Small intestine (tissue), 7 donors: Measurements from ENCODE around the gene KBTBD12. TPM values are rescaled to one million over a fixed set of nuclear protein-coding genes. Genes with fewer than 3 reads are reported as not detected.
A peak's percentile ranks its signal among the peaks of the same experiment; 100 is the strongest.

ENCODE experiments used
- DNase-seq, 2 donors: peaks; one replicate each; pipeline versions ENCODE4 v3.0.0 to v3.0.0-alpha.2; 2013
- FAIRE-seq: peaks from 2 replicates; lab custom pipeline; 2012; peaks lifted over from hg19 to GRCh38; lab: Jason Lieb, UNC
- H3K27ac ChIP-seq, 3 donors: one replicate each; pipeline ENCODE4 v1.5.1; 2013; ENCODE audit warnings: low read length in 2 of 3, mild to moderate bottlenecking in 2 of 3, control low read depth in 1 of 3, inconsistent platforms in 1 of 3, low read depth in 1 of 3, moderate library complexity in 1 of 3
- H3K27me3 ChIP-seq, 3 donors: one replicate each; pipeline ENCODE4 v1.6.1; 2013; ENCODE audit warnings: low read length in 3 of 3, inconsistent platforms in 1 of 3; ENCODE audit not compliant: control insufficient read depth in 3 of 3, insufficient read depth in 3 of 3
- H3K36me3 ChIP-seq, 3 donors: one replicate each; pipeline ENCODE4 v1.6.1; 2013; ENCODE audit warnings: low read length in 3 of 3, inconsistent platforms in 1 of 3, low read depth in 1 of 3, mild to moderate bottlenecking in 1 of 3, moderate library complexity in 1 of 3; ENCODE audit not compliant: control insufficient read depth in 3 of 3, insufficient read depth in 2 of 3
- H3K4me1 ChIP-seq, 3 donors: one replicate each; pipeline ENCODE4 v1.6.1; 2013; ENCODE audit warnings: low read length in 2 of 3, inconsistent platforms in 1 of 3, low read depth in 1 of 3, mild to moderate bottlenecking in 1 of 3, moderate library complexity in 1 of 3; ENCODE audit not compliant: control insufficient read depth in 3 of 3, insufficient read depth in 2 of 3
- H3K4me3 ChIP-seq, 3 donors: one replicate each; pipeline ENCODE4 v1.5.1; 2013; ENCODE audit warnings: low read length in 3 of 3, control low read depth in 1 of 3, inconsistent platforms in 1 of 3, low read depth in 1 of 3, mild to moderate bottlenecking in 1 of 3, moderate library complexity in 1 of 3
- H3K9me3 ChIP-seq, 2 donors: one replicate each; pipeline ENCODE4 v1.6.1; 2013; ENCODE audit warnings: low read depth in 1 of 2, low read length in 1 of 2; ENCODE audit not compliant: control insufficient read depth in 2 of 2, insufficient read depth in 1 of 2
- WGBS, 3 donors: extraction: QIAGEN DNeasy Blood & Tissue Kit; methylation state at CpG; one replicate each; pipeline ENCODE4 v1.1.7; 2013; 5-methylcytosine and 5-hydroxymethylcytosine counted together
- polyA plus RNA-seq, 4 donors: library from polyadenylated mRNA; stranded (reverse) in 3 of 4; unstranded in 1 of 4; fragments of 200-250 nt in 3 of 4; fragments of 120-200 nt in 1 of 4; gene quantifications; one replicate each; pipeline versions ENCODE4 v1.2.1 to v1.2.3, GENCODE V29; 2013
- donor health status: healthy with polysubstance abuse.
- donor health status: control.
- donor health status: control.
- donor health status: Bipolar disorder and iron deficiency.
- donor health status: healthy.

The KBTBD12 gene
- polyA plus RNA-seq, 4 donors = 0.30 to 3.6 (median 1.2) TPM

- 42 to 65% (median 57%) methylated on average over 3 of the region's 3 CpGs for WGBS, 3 donors
- Histone ChIP-seq H3K9me3 (no peaks in the 10 kb centered on the region), H3K4me3 (no peak overlapping the region), H3K27me3 (no peaks in the 10 kb centered on the region), H3K36me3 (no peaks in the 10 kb centered on the region), H3K27ac (no peak overlapping the region), H3K4me1 (peaks cover 0 to 17% (median 0%) of the 10 kb centered on the region in 3 donors)
- FAIRE-seq = no peak
- peak in 1 of 2 donors; percentile 64 for DNase-seq
These were observed 33.2 kb downstream of the KBTBD12 start for GRCh38 chr3:127948211-127948610.

- Histone ChIP-seq H3K36me3 (no peaks in the 10 kb centered on the region), H3K9me3 (no peaks in the 10 kb centered on the region), H3K4me3 (no peak overlapping the region), H3K27ac (no peak overlapping the region), H3K27me3 (no peaks in the 10 kb centered on the region), H3K4me1 (peaks cover 0 to 24% (median 0%) of the 10 kb centered on the region in 3 donors)
- FAIRE-seq (no peak), DNase-seq (no peak)
- WGBS, 3 donors = 91 to 96% (median 95%) methylated on average over 2 of the region's 2 CpGs
These were observed 34.5 kb downstream of the KBTBD12 start for GRCh38 chr3:127949446-127950055.

DNA sequence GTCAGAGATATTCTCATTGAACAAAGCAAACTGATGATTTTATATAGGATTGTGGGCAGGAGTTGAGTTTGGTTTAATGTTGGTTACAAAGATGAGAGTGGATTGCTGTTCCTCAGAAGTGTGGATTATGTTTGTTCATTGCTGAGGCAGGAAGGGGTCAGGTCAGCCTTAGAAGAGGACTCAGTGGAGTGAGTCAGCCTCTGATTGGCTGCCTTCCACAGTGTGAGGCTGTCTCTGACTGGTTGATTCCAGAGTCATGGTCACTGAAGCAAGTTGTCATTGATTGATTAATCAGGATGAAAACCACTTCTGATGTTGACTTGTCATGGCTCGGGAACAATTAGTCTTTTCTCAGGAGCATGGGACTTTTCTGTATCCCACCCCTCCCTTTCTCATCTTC is 36.2 kb downstream of the KBTBD12 start:
- FAIRE-seq (no peak), DNase-seq (no peak)
- peaks cover 0 to 24% (median 0%) of the 10 kb centered on the region in 3 donors for H3K4me1 ChIP-seq
- H3K4me3 ChIP-seq = no peak overlapping the region
- H3K27ac ChIP-seq = no peak overlapping the region
- H3K9me3 ChIP-seq = no peaks in the 10 kb centered on the region
- H3K36me3 ChIP-seq = no peaks in the 10 kb centered on the region
- WGBS, 3 donors = 67 to 94% (median 73%) methylated on average over 1 of the region's 1 CpG
- H3K27me3 ChIP-seq = no peaks in the 10 kb centered on the region

DNA sequence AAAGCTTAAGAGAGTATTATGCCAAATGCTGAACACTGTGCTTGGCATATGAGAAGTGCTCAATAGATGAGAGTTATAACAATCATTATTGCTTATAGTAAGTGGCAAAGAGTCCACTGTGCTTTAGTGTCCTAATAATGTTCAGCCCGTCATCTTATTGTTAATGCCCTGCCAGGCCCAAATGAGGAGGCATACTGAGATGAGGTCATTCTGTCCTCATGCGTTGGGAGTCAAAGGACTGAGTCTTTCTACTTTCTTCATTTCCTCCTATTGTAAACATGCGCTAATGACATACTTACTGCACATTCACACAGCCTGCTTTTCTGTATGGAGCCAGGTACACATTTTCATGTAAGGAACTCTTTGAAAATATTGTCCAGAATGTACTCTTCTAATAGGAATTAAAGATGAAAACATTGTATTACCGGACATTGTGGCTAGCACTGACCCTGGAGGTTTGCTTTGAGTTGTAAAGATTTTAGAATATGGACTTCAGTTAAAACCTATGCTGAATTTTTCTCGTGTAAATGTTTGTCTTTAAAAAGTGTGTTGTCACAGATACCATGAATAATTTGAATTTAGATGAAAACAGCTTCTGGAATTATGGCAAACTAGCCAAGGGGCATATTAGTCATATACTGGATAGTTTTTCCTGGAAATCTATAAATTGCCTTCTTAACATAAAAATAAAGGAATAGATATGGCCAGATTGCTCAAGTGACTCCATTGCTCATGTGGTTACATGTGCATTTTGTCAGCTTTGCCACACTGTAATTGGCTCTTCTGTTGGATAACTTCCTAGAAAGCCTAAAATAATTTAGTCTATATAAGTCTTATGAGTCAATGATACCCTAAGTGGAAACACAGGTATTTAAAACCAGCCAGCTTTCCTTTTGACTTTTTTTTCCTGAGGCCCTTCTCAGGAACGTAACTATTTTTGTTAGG is 38.3 kb downstream of the KBTBD12 start:
- 72 to 81% (median 79%) methylated on average over 6 of the region's 6 CpGs for WGBS, 3 donors
- Histone ChIP-seq H3K27ac (peak overlapping the region in 1 of 3 donors; percentile 68), H3K27me3 (no peaks in the 10 kb centered on the region), H3K4me1 (peaks cover 0 to 21% (median 0%) of the 10 kb centered on the region in 3 donors), H3K4me3 (no peak overlapping the region), H3K9me3 (no peaks in the 10 kb centered on the region), H3K36me3 (no peaks in the 10 kb centered on the region)
- FAIRE-seq (no peak), DNase-seq (peak in 1 of 2 donors; percentile 71)

- Histone ChIP-seq H3K36me3 (no peaks in the 10 kb centered on the region), H3K9me3 (no peaks in the 10 kb centered on the region), H3K4me1 (peaks cover 0 to 24% (median 0%) of the 10 kb centered on the region in 3 donors), H3K4me3 (no peak overlapping the region), H3K27me3 (no peaks in the 10 kb centered on the region), H3K27ac (no peak overlapping the region)
- FAIRE-seq (no peak), DNase-seq (no peak)
- WGBS, 3 donors = 68 to 71% (median 68%) methylated on average over 6 of the region's 6 CpGs
These were observed 39.6 kb downstream of the KBTBD12 start for GRCh38 chr3:127954640-127955039.

DNA sequence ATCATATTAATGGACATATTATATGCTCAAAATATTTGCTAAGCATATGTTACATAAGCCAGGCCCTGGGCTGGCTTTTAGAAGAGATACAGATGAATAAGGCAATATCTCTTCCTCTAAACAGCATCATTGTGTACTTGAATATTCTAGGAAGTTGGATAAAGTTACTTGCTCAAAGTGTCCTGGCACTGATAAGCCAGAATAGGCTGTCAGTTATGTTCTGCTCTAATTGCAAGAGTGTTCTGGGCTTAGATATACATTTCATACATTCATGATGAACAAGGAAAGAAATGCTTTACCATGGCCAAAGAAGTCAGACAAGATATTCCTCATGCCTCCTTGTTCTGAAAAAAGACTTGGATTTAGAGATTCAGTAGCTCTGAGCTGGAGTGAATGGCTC is 40.7 kb downstream of the KBTBD12 start:
- H3K4me3 ChIP-seq = peak overlapping the region in 1 of 3 donors; percentile 17
- no peaks in the 10 kb centered on the region for H3K9me3 ChIP-seq
- H3K4me1 ChIP-seq = peaks cover 0 to 29% (median 0%) of the 10 kb centered on the region in 3 donors
- H3K27me3 ChIP-seq = no peaks in the 10 kb centered on the region
- no peak for FAIRE-seq
- no peaks in the 10 kb centered on the region for H3K36me3 ChIP-seq
- H3K27ac ChIP-seq = no peak overlapping the region
- DNase-seq = no peak

DNA sequence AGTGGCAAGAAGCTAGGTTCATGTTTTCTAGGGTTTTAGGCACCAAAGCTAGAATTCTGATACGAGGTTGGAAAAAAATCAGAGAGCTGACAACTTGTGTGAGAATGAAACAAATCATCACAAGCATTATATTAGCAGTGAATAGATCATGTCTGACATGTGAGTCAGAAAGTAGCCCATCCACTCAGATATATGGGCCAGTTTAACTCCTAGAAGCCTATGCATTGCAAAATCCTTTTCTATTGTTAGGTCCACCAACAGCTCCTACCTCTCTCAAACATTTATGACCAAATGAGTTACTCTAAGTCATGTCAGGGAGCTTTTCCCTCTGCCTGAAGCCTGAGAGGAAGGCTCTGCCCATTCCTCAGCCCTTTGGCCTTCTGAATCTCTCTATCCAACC is 44.0 kb downstream of the KBTBD12 start:
- DNase-seq = no peak
- H3K27ac ChIP-seq = no peak overlapping the region
- FAIRE-seq = no peak

GRCh38 chr3:127959873-127960272 is 44.8 kb downstream of the KBTBD12 start:
- DNase-seq = peak; percentile 59 to 79
- FAIRE-seq = no peak
- Histone ChIP-seq H3K4me3 (no peak overlapping the region), H3K36me3 (no peaks in the 10 kb centered on the region), H3K4me1 (peaks cover 0 to 12% (median 0%) of the 10 kb centered on the region in 3 donors), H3K9me3 (no peaks in the 10 kb centered on the region), H3K27me3 (no peaks in the 10 kb centered on the region), H3K27ac (no peak overlapping the region)
- 20 to 44% (median 25%) methylated on average over 4 of the region's 4 CpGs for WGBS, 3 donors

More for the DNA sequence above, 44.0 kb downstream of the KBTBD12 start:
- no peaks in the 10 kb centered on the region for H3K27me3 ChIP-seq
- H3K4me1 ChIP-seq = peaks cover 0 to 12% (median 0%) of the 10 kb centered on the region in 3 donors
- no peaks in the 10 kb centered on the region for H3K9me3 ChIP-seq
- 83 to 91% (median 85%) methylated on average over 1 of the region's 1 CpG for WGBS, 3 donors
- H3K36me3 ChIP-seq = no peaks in the 10 kb centered on the region
- H3K4me3 ChIP-seq = no peak overlapping the region
